HG03460 (cell line): Measurements from ENCODE around the gene TNNI2.

ENCODE experiments used
- ATAC-seq: cut with Tn5 transposase; IDR thresholded peaks from one replicate; pipeline ENCODE4 v1.9.1; 2021; ENCODE audit not compliant: unreplicated experiment

Gene TNNI2

DNA sequence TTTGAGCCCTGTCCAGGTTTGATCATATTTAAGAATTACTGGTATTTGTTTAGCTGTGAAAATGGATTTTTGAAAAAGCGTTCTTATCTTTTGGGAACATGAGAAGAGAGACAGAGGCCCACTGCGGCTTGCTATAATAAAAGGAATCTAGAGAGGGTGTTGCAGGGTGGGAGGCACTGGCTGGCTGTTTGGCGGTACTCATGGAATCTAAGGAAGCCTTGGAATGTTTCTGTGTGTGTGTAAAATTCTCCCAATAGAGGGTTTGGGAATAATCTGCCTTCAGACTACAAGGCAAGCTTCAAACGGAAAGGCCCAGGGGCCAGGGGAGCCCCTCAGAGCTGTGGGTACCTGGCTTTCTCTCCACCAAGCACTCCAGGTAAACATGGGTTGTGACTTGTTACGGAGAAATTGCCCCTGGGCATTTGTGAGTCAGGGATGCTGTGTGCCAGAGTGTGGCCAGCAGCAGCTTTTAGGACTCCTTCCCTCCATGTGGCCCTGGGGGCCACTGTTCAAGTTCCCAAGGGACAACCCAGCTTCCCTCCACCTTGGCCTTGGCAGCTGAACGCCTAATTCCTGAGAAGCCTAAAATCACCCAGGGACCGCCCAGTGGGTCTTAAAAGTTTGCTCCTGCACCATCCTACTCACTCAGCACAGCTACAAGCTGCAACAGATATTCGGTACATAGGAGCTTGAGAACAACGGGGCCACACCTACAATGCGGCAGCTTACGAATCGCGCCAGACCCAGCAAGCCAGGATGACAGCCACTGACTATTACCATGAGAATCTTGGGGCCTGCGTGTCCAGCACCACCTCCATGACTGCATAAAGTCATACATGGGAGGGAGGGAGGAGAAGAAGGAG is 18.1 kb upstream of the TNNI2 start:
- ATAC-seq, result no peak

DNA sequence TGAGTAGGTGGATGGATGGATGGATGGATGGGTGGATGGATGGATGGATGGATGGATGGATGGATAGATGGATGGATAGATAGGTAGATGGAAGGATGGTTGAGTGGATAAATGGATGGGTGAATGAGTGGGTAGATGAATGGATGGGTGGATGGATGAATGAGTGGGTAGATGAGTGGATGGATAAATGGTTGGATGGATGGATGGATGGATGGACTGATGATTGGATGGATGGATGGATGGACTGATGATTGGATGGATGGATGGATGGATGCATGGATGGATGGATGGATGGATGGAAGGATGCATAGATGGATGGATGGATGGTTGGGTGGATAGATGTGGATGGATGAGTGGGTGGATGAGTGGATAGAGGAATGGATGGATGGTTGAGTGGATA is 17.2 kb upstream of the TNNI2 start:
- no peak for ATAC-seq

DNA sequence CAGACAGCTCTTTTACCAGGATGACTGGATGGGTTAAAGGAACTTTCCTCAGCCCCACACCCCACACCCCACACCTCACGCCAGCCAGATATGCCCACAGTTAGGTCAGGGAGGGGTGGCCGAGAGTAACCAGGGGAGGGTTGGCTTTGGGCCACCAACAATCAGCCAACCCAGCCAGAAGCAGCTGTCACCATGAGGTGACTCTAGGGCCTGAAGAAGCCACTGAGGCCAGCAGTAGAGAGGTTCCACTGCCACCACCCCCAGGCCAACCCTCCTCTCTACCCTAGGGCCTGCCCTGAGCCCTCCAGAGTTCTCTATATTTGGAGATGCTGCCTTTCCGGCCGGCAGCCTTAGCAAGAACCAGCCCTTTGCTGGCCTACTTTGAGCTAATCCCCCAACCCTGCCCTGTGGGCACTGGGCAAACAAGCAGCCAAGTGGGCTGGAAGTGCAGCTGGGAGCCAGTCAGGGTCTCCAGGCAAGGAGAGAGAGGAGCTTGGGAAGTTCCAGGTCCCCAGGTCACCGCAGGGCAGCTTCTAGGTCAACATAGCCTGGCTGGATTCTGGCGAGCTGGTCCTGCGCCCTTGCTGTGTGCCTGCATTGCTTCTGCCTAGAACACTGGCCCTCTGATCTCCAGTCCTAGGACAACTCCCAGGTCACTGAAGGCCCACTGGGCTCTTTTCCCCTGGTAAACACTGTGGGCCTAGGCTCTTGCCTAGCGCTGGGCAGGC is 16.0 kb upstream of the TNNI2 start:
- no peak for ATAC-seq

DNA sequence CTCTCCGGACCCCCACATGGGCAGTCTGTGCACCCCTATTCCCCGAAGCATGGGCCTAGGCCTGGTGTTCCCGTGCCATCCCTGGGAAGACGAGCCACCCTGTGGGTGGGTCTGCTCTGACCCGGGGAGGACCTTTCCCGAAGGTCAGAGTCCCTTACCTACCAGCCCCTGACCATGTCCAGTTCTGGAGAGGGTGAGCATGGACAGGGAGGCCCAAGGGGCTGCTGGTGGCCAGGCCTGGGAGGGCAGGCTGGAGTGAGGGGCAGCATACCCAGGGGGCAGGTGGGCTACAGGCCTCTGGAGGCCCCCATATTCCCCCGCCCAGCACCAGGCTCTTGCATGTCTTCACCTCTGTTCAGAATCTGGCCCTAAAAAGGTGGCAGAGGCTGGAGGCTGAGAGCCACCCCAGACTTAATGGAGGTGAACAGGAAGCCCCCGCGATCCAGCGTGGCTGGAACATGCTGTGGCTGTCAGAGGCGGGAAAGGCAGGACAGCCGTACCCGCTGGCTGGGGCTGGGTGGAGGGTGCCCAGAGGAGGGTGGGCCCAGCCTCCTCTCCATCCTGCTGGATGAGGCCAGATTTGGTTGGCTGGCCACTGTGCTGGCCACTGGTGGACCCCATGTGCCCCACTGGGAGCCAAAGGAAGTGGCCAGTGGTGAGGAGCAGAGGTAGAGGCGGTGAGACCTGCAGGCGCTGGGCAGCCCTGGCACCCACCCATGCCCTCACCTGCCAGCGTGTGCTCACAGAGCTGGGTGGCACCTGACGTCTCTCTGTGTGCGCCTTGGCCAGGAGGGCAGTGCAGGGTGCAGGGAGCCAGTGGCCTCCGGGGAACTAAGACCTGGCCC is 15.2 kb upstream of the TNNI2 start:
- no peak for ATAC-seq

DNA sequence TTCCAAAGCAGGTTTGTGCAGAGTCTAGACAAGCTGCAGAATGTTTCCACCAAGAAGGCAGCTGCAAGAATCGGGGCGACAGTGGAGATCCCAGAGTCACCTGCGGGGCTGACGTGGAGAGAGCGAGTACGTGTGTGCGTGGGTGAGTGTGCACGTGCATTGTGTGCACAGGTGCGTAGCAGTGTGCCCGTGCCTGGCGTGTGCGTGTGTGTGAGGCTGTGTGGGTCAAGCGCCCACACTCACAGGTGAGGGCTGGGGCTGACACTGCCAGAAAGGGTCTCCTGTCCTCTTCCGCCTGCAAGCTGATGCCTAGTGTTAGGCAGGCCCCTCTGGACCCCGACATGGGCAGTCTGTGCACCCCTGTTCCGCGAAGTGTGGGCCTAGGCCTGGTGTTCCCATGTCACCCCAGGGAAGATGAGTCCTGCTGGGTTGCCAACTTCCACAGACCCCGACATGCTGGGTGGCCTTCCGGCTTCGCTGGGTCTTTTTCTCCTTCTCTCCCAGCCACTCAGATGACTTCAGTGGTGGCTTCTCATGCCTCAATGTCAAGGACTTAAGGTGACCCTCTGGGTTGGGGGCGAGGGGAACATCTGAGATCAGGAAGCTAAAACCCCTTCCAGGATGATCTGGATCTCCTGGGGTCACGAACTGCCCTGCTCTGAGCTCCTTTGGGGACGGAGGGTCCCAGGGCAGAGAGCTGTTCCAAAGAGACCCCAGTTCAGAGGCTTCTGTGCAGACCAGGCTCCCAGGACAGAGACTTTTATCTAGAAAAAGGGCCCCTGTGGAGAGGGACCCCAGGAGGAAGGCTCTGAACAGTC is 14.4 kb upstream of the TNNI2 start:
- no peak for ATAC-seq

DNA sequence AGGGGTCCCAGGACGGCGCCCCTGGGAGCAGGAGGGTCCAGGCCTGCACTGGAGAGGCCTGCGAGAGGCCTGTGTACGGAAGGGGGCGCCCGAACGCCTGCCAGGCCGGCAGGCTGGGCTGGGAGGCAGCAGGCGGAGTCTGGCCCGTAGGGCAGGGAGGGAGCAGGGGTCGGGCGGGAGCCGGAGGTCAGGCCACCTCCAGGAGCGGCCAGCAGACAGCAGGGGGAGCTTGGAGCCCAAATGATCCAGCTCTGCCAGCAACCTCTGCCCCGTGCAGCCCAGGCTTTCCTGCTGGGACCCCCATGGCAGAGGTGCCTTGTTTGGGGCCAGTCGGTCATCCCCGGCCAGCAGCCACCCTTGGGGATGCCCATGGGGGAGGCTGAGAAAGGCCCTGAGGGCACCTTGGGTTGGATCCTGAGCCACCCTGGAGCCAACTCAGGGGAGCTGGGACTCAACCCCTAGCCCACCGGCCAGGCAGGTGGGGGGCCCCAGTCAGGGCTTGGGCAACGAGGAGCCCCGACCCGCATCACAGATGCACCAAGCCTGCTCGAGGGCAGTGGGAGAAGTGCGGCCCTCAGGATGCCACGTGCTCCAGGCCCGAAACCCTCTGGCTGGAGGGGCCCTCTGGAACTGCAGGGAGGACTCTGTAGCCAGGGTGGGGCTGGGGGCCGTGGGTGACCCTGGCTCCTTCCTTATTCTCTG is 13.6 kb upstream of the TNNI2 start:
- ATAC-seq, result no peak

DNA sequence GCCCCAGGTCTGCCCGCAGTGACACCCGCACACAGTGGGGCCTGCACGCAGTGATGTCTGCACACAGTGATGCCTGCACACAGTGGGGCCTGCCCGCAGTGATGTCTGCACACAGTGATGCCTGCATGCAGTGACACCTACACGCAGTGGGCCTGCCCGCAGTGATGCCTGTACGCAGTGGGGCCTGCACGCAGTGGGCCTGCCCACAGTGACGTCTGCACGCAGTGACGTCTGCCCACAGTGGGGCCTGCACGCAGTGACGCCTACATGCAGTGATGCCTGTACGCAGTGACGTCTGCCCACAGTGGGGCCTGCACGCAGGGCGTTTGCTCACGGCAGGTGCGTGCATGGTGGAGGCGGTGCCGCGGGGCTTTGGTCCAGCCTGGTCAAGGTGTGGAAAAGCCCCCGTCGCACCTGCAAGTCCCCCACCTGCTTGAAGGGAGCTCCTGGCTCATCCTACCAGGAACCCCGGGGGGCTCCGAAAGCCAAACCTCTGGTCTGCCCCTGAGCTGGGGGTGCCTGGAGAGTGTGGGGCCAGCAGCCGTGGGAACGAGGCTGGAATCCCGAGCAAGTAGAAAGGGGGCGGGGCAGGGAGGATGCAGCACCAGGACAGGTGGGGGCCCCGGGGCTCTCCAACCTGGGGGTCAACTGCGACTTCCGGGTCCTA is 12.9 kb upstream of the TNNI2 start:
- ATAC-seq, result no peak

DNA sequence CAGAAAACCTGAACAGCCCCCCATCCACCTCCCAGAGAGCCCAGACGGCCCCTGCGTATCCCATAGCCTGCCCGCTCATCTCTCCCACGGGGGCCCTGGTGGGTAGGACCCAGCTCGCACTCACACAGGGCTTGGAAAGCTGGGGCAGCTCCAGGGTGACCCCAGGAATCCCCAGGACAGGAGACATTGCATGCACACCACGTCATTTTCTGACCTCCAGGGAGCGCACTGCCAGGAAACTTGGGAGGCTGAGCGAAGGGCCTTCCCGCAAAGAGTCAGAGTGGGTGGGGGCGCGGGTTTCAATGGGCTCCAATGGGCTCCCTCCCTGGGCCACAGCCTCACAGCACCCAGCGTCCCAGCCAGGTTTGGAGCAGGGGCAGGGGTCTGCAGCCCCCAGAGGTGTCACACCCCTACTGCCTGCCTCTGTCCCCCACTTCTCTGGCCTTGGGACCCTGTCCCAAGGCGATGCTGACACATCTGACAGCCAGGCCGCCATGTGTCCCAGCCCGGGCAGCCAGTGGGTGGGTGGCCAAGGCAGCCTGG is 12.2 kb upstream of the TNNI2 start:
- ATAC-seq, result no peak

DNA sequence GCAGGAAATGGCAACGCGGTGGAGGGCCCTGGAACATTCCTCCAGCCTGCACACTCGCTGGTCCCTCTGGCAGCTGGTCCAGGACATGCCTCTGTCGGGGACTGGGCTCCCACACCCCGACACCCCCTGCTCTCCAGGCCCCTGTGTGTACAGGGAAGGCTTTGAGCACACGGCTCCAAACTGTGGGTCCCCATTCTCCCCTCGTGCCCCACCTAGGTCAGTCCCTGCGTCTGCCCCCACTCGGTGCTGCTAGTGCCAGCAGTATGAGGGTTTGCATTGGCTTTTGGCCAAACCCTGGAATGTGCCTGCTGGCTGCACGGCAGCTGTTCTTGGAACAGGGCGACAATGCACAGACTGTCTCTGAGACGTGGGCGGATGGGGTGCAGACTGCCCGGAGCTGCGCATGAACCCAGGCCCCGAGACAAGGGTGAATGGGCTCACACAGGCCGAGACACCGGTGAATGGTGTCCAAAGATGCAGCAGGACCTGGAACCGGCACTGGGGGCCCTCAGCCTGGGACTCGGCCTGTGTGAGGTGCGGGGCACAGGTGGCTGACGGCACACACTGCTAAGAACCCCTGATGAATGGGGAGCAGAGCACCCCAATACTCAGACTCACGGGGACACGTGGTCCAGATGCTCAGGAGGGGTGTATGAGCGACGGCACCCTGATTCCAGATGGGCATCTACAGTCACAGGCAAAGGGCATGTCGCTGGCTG is 11.5 kb upstream of the TNNI2 start:
- no peak for ATAC-seq

DNA sequence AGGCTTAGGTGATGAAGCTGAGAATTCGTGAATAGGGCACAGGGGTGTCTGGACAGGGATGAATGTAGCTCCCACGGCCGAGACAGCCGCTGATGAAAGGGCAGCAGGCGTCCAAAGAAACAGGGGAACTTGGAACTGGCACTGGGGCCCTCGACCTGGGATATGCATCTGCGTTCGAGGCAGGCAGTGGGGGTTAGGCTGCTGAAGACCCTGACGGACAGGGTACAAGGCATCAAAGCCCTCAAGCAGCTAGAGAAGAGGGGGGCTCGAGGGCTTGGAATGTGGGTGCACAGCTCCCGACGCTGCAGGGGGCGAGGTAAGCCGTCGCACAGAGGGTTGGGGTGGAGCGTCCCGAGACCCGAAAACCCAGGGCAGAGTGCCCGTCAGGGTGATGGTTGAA is 10.8 kb upstream of the TNNI2 start:
- no peak for ATAC-seq

DNA sequence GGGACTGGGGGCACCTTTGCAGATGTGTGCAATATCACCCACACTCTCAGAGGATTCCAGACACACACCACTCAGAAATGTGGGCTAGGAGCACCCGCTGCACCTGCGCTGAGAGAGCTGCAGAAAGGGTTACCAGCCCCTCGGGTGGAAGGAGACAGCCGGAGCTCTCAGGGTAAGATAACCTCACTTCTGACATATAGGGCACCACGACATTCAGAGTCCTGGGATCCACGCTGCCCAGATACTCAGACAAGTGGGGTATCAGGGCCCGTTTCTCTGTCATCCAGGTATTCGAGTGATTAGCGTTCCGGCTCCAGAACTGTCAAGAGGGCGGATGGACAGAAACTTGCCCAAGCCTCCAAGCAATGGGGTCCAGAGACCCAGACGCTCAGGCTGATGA is 10.2 kb upstream of the TNNI2 start:
- ATAC-seq, result no peak

DNA sequence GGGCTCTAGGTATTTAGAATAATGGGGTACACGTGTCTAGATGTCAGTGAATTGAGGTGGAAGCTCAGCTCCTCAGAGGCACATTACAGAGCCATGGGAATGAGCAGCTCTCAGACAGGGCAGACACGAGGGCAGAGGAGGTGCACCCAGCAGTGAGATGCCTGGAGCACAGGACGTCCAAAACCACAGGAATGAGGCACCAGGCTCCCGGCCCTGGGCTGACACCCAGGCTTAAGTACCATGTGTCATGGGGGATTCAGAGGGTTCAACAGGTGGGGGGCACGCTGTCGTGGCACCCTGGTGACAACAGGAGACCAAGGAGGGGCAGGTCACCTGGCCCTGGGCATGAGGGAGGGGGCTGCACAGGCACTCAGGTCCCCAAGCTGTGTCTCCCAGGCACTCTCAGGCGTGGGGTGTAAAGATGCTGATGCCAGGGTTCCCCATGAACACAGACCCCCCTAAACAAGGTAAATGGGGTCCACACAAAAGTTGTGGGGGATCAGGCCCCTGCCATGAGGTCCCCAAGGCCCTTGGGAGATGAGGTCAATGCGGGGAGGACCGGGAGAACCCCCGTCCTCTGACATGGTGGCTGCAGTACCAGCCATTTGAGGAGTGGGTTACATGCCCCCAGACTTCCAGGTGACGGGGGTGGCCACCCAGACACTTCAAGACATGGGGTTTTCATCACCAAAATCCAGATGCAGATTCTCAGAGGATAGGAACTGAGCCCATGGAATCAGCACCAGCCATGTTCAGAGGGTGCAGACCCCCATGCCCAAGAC is 9.6 kb upstream of the TNNI2 start:
- ATAC-seq, result no peak

DNA sequence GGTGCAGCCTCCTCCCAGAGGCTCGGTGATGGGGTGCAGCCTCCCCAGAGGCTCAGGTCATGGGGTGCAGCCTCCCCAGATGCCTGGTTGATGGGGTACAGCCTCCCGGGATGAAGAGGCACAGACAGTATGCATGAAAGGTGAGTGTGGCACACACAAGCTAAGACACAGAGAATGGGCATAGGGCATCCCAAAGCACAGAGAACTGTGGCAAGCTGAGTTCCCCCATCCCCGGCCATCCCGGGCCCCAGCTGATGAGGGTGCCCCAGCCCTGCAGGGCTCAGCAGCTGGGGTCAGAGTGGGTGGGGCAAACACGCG is 8.8 kb upstream of the TNNI2 start:
- ATAC-seq, result no peak

DNA sequence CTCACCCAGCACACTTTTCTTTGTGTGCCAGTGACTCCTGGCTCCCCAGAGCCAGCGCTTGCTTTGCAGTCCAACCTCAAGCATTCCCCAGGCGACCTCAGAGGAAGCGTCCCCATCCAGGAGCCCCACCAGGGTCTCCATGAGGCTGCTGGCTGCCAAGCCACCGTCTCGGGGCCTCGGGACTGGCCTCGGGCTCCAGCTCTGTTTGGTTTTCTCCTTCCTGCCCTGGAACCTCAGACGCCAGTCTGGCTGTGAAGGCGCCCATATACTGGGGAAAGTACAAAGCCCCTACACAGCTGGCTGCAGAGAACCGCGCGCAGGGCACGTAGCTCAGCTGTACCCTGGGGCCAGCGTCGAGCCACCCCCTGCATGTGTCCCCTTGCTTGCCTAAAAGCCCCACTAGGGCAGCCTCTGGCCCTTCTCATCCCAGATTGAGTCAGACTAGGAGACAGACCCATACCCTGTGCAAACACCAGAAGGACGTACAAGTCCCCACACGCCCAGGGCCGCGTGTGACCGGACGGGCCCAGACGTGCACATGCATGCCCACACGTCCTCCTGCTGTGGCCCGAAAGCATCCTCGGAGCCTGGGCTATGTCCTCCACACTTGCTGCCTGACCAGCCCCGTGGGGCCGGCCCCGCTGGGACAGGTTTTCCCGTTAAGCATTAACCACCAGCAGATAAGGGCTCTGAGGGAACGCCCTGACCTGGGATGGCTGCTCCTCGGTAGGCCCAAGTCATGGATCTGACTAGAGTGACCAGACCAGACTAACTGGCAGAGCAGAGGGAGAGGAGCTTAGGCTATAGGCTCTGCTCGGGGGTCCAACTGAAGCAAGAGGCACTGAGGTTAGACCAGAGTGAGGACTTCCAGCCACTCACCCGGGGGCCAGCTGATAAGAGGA is 8.2 kb upstream of the TNNI2 start:
- no peak for ATAC-seq

DNA sequence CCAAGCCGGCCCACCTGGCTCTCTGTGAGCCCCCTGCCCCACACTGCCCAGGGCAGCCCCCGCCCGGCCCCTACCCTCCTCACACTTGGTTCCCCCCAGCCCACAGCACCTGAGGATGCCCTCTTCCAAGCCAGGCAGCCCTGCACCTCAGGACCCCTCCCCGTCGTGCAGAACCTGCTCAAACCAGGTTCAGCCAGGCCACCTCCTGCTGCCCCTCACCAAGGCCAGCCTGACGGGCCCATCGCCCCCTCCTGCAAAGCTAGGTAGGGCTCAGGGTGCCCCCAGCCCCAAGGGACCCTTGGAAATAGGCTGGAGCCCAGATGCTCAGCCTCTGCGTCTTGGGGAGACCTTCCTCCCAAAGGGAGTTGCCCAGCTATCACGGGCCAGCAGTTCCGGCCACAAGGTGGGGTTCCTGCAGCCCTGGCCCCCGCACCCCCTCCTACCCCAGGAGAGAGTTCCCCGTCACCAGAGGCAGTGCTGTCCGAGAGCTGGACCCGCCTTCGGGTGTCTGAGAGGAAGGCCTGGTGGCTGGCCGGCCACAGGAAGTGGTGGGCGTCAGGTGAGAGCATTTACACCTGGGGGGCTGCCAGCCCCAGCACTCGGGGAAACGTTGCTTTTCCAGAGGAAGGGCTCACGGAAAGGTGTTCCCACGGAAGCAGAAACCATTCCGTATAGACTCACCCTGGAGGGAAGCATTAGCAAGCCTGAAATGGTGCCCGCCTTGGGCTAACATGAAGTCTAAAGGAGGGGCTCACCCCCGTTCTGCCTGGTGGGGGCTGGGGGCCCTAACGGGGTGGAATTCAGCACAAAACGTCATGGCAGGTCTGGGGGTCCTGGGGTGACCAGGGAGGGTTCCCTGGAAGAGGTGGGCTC is 7.2 kb upstream of the TNNI2 start:
- ATAC-seq, result no peak
